Loucy (cell line): ENCODE measurements around the gene KLHL17.

ENCODE experiments used
- H2AFZ ChIP-seq: fragments of 200-600 bp; sonication (generic); 2 replicates; pipeline ENCODE4 v1.6.0; 2016; ENCODE audit warnings: antibody characterized with exemption, mild to moderate bottlenecking, low read length, moderate library complexity
- H3F3A ChIP-seq: fragments of 200-600 bp; 2 replicates; pipeline ENCODE4 v1.6.0; 2016; ENCODE audit warnings: antibody characterized with exemption, low read depth, mild to moderate bottlenecking
- H3K27me3 ChIP-seq: fragments of 200-600 bp; sonication (generic); 2 replicates; pipeline ENCODE4 v1.6.1; 2014; ENCODE audit warnings: low read length, mild to moderate bottlenecking; ENCODE audit not compliant: insufficient read depth, poor library complexity, severe bottlenecking
- H3K36me3 ChIP-seq: fragments of 200-600 bp; sonication (generic); 2 replicates; pipeline ENCODE4 v1.6.1; 2016; ENCODE audit warnings: low read length; ENCODE audit not compliant: insufficient read depth
- H3K4me1 ChIP-seq: fragments of 200-600 bp; sonication (generic); 2 replicates; pipeline ENCODE4 v1.5.1; 2014; ENCODE audit warnings: low read length, mild to moderate bottlenecking; ENCODE audit not compliant: insufficient read depth, poor library complexity, severe bottlenecking
- H3K4me2 ChIP-seq: fragments of 200-600 bp; sonication (generic); 2 replicates; pipeline ENCODE4 v1.6.0; 2014; ENCODE audit warnings: antibody characterized with exemption, low read length, low read depth, mild to moderate bottlenecking; ENCODE audit not compliant: poor library complexity, severe bottlenecking
- H3K4me3 ChIP-seq: fragments of 200-600 bp; sonication (generic); 2 replicates; pipeline ENCODE4 v1.5.1; 2014; ENCODE audit warnings: low read length, mild to moderate bottlenecking, mixed read lengths; ENCODE audit not compliant: poor library complexity, severe bottlenecking
- H3K79me2 ChIP-seq: fragments of 200-600 bp; sonication (generic); 2 replicates; pipeline ENCODE4 v1.6.1; 2014; ENCODE audit warnings: low read length; ENCODE audit not compliant: insufficient read depth
- H3K9ac ChIP-seq: fragments of 200-600 bp; sonication (generic); 2 replicates; pipeline ENCODE4 v1.6.0; 2014; ENCODE audit warnings: mild to moderate bottlenecking, low read depth, low read length, moderate library complexity; ENCODE audit not compliant: poor library complexity, severe bottlenecking
- H3K9me2 ChIP-seq: fragments of 200-600 bp; sonication (generic); replicated peaks from 2 replicates; pipeline ENCODE4 v1.6.1; 2016; ENCODE audit warnings: low read depth, low read length, mixed read lengths
- H3K9me3 ChIP-seq: fragments of 200-600 bp; sonication (generic); 2 replicates; pipeline ENCODE4 v1.6.1; 2014; ENCODE audit warnings: mild to moderate bottlenecking, antibody characterized with exemption, low read length, low read depth; ENCODE audit not compliant: insufficient read depth
- H4K20me1 ChIP-seq: fragments of 200-600 bp; sonication (generic); 2 replicates; pipeline ENCODE4 v1.6.0; 2014; ENCODE audit warnings: antibody characterized with exemption, low read length, mild to moderate bottlenecking; ENCODE audit not compliant: insufficient read depth, poor library complexity, severe bottlenecking
- EZH2phosphoT487 ChIP-seq: fragments of 200-600 bp; IDR thresholded peaks from 2 replicates; pipeline ENCODE4 v1.6.1; 2018; ENCODE audit warnings: antibody characterized with exemption, mild to moderate bottlenecking, moderate library complexity, borderline replicate concordance
- TF ChIP-seq, protein P1 (sequence below): fragments of 200-600 bp; sonication (generic); conservative IDR thresholded peaks from 2 replicates; pipeline ENCODE4 v1.5.1; 2014; ENCODE audit warnings: mild to moderate bottlenecking, antibody characterized with exemption, low read length

The KLHL17 gene

DNA sequence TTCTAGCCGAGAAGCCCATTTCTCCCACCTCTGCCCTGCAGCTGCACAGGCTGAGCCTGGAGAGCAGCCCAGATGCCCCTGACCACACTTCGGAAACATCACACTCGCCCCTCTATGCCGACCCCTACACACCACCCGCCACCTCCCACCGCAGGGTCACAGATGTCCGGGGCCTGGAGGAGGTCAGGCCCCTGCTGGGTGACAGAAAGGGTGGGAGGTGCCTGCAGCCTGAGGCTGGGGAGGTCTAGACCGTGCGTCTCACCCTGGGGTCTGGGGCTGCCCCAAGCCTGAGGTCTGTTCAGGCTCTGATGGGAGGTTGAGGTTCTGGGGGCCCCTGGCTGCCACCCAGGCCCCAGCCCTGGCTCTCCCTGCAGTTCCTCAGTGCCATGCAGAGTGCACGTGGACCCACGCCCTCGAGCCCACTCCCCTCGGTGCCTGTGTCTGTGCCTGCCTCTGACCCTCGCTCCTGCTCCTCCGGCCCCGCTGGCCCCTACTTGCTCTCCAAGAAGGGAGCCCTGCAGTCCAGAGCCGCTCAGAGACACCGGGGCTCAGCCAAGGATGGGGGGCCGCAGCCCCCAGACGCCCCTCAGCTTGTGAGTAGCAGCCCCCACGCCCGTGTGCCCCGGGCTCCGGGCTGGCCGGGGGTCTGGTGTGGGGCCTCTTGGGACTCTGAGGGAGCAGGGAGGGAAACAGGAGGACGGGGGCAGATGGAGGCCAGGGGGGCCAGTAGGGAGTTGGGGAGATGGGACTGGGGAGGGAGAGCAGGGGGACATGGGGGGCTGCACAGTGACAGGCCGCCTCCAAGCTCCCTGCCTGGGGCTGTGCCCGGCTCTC is 13.3 kb downstream of the KLHL17 start:
- no peaks in the 10 kb centered on the region for H3K79me2 ChIP-seq
- no peak overlapping the region for H3K9ac ChIP-seq
- H3K27me3 ChIP-seq: no peaks in the 10 kb centered on the region
- H3K4me3 ChIP-seq: no peak overlapping the region
- no peaks in the 10 kb centered on the region for H3K36me3 ChIP-seq
- TF ChIP-seq, protein P1, sequence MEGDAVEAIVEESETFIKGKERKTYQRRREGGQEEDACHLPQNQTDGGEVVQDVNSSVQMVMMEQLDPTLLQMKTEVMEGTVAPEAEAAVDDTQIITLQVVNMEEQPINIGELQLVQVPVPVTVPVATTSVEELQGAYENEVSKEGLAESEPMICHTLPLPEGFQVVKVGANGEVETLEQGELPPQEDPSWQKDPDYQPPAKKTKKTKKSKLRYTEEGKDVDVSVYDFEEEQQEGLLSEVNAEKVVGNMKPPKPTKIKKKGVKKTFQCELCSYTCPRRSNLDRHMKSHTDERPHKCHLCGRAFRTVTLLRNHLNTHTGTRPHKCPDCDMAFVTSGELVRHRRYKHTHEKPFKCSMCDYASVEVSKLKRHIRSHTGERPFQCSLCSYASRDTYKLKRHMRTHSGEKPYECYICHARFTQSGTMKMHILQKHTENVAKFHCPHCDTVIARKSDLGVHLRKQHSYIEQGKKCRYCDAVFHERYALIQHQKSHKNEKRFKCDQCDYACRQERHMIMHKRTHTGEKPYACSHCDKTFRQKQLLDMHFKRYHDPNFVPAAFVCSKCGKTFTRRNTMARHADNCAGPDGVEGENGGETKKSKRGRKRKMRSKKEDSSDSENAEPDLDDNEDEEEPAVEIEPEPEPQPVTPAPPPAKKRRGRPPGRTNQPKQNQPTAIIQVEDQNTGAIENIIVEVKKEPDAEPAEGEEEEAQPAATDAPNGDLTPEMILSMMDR: no peak
- no peak for TF ChIP-seq EZH2phosphoT487
- no peaks in the 10 kb centered on the region for H3F3A ChIP-seq
- H3K9me3 ChIP-seq: no peaks in the 10 kb centered on the region
- H4K20me1 ChIP-seq: no peaks in the 10 kb centered on the region
- no peaks in the 10 kb centered on the region for H3K9me2 ChIP-seq
- no peak overlapping the region for H2AFZ ChIP-seq
- H3K4me2 ChIP-seq: no peak overlapping the region
- H3K4me1 ChIP-seq: peaks cover 4% of the 10 kb centered on the region

DNA sequence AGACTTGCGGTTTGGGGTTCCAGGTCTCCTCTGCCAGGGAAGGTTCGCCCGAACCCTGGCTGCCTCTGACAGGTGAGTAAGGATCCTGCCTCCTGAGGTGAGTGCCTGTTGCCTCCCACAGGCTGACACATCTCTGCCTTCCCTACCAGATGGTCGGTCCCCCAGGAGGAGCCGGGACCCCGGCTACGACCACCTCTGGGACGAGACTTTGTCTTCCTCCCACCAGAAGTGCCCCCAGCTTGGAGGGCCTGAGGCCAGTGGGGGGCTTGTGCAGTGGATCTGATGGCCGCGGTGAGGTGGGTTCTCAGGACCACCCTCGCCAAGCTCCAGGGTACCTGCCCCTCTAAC is 13.9 kb downstream of the KLHL17 start:
- Histone ChIP-seq H3K9ac (no peak overlapping the region), H3K4me1 (peaks cover 4% of the 10 kb centered on the region), H2AFZ (no peak overlapping the region), H3K9me3 (no peaks in the 10 kb centered on the region), H3K4me2 (no peak overlapping the region), H3K36me3 (no peaks in the 10 kb centered on the region), H3K27me3 (no peaks in the 10 kb centered on the region), H3K4me3 (no peak overlapping the region), H3K79me2 (no peaks in the 10 kb centered on the region), H4K20me1 (no peaks in the 10 kb centered on the region), H3F3A (no peaks in the 10 kb centered on the region), H3K9me2 (no peaks in the 10 kb centered on the region)
- TF ChIP-seq, protein P1: no peak
- no peak for TF ChIP-seq EZH2phosphoT487

DNA sequence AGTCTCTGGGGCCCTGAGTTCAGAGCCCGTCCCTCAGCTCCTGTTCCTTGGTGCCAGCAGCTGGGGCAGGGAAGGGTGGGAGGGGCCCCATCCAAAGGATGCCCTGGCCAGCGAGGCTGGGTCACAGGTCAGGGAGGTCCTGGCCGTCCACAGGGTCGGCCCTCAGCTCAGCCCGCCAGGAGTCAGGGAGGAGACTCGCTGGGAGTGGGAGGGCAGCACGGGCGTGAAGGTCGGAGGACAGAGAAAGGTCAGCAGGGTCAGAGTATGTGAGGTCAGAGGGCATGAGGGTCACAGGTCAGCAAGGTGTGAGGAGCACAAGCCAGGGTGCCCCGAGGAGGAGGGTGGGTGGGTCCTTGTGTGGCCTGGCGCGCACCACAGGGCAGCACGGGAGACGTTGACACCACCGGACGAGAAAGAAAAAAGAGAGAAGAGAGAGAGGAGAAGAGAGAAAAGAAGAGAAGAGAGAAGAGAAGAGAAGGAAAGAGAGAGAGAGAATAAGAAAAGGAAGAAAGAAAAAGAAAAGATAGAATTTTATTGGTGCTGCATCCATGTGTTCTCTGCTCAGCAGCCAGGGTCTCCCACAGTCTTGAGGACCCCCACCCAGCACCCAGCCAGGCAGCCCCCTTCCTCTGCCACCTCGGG is 14.4 kb downstream of the KLHL17 start:
- Histone ChIP-seq H2AFZ (no peak overlapping the region), H3K36me3 (no peaks in the 10 kb centered on the region), H3K9ac (no peak overlapping the region), H3K9me3 (no peaks in the 10 kb centered on the region), H3K4me2 (no peak overlapping the region), H3K9me2 (no peaks in the 10 kb centered on the region), H3K4me3 (no peak overlapping the region), H3F3A (no peaks in the 10 kb centered on the region), H3K4me1 (peaks cover 4% of the 10 kb centered on the region), H4K20me1 (no peaks in the 10 kb centered on the region), H3K27me3 (no peaks in the 10 kb centered on the region), H3K79me2 (no peaks in the 10 kb centered on the region)
- TF ChIP-seq, protein P1: no peak
- TF ChIP-seq EZH2phosphoT487: no peak
